ENCODE measurements around the gene GSTT4. TPM values are rescaled to one million over a fixed set of nuclear protein-coding genes. Genes with fewer than 3 reads are reported as not detected.
A peak's percentile ranks its signal among the peaks of the same experiment; 100 is the strongest.

Gene GSTT4
- not detected in 2 replicates for total RNA-seq (ENCODE audit: low replicate concordance)
- long read RNA-seq: 0 reads

DNA sequence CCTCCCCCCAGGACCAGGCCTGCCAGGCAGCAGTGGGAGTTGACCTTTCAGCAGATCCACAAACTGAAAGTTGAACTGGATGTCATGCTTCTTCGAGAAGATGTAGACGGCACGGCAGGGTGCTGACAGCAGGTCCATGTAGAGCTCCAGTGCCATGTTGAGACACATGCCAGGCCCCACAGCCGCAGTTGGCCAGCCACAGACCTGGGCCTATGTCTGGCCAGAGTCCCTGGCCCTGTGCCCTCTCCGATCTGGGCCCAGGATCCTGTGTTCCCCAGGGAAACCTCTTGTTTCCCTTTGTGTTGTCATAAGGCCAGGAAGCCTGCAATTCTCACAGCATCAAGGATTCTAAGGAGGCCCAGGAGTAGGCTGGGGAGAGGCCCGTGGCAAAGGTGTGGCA, at the start of gene GSTT4:
GSTT4 (minus strand) TSS at position 253 of the 400 bp plus-strand sequence; CDS start at position 156, 97 bp downstream.
- no peak within 1 kb of the TSS for H3K27ac Mint-ChIP-seq
- TF ChIP-seq, protein P1, sequence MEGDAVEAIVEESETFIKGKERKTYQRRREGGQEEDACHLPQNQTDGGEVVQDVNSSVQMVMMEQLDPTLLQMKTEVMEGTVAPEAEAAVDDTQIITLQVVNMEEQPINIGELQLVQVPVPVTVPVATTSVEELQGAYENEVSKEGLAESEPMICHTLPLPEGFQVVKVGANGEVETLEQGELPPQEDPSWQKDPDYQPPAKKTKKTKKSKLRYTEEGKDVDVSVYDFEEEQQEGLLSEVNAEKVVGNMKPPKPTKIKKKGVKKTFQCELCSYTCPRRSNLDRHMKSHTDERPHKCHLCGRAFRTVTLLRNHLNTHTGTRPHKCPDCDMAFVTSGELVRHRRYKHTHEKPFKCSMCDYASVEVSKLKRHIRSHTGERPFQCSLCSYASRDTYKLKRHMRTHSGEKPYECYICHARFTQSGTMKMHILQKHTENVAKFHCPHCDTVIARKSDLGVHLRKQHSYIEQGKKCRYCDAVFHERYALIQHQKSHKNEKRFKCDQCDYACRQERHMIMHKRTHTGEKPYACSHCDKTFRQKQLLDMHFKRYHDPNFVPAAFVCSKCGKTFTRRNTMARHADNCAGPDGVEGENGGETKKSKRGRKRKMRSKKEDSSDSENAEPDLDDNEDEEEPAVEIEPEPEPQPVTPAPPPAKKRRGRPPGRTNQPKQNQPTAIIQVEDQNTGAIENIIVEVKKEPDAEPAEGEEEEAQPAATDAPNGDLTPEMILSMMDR (conservative IDR thresholded peaks at IDR 0.05): no peak

DNA sequence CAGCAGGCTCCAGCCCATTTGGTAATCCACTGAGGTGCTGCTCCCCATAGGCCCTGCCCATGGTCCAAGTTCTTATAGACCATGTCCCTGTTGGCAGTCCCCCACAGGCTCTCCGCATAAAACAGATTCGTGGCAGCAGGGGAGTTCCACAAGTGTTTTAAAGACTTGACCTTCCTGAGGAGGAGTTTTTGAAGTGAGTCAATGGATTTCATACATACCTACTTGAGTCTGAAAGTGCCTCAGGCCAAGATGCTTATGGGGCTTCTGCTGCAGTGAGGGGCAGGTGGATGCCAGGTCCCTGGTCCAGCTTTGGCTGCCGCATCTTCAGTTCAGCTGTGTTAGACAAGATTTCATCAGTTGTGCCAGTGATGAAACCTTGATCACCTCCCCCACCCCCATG, 49.1 kb upstream of the GSTT4 start:
- H3K9me3 Mint-ChIP-seq: no peaks in the 10 kb centered on the region
- H3K27ac Mint-ChIP-seq: no peak overlapping the region
- H3K4me1 Mint-ChIP-seq (ENCODE audit: unreplicated experiment): no peaks in the 10 kb centered on the region
- H3K36me3 Mint-ChIP-seq: peaks cover 33% of the 10 kb centered on the region
- H3K4me3 Mint-ChIP-seq: no peak overlapping the region
- no peak for DNase-seq (ENCODE audit: extremely low spot score, unreplicated experiment)
- TF ChIP-seq, protein P1 (conservative IDR thresholded peaks at IDR 0.05): no peak
- H3K27me3 Mint-ChIP-seq: no peaks in the 10 kb centered on the region

More for the DNA sequence above, at the start of gene GSTT4:
- no peaks in the 10 kb centered on the region for H3K36me3 Mint-ChIP-seq
- no peaks in the 10 kb centered on the region for H3K9me3 Mint-ChIP-seq
- no peak within 1 kb of the TSS for H3K4me3 Mint-ChIP-seq
- no peak for DNase-seq (ENCODE audit: extremely low spot score, unreplicated experiment)
- no peaks in the 10 kb centered on the region for H3K27me3 Mint-ChIP-seq
- H3K4me1 Mint-ChIP-seq (ENCODE audit: unreplicated experiment): peaks cover 10% of the 10 kb centered on the region

DNA sequence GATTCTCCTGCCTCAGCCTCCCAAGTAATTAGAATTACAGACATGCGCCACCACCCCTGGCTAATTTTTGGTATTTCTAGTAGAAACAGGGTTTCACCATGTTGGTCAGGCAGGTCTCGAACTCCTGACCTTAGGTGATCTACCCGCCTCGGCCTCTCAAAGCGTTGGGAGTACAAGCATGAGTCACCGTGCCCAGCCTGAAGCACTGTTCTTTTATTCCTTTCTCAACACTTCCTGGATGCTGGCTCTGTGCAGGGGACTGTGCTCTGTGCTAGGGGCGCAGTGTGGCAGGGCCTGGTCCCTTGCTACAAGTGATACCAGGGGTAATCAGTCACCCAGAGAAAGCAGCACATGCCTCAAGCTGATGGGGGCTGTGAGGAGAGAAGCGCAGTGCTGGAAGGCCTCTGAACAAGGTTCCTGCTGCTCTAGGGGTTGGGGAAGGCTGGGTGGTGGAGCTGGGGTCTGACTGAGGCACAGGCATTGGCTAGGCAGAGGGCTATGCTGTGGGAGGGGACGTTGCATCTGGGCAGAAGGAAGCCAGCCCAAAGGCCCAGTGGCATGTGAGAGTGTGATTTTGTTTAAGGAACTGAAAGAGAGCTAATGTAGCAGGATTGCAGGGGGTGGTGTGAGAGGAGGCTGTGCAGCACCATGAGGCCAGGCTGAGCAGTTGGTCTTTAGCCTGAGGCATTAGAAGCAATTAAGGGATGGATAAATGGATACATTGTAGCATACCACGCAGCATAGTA, 48.4 kb upstream of the GSTT4 start:
- Mint-ChIP-seq H3K9me3 (no peaks in the 10 kb centered on the region), H3K4me1 (ENCODE audit: unreplicated experiment) (no peaks in the 10 kb centered on the region), H3K36me3 (peaks cover 32% of the 10 kb centered on the region), H3K4me3 (no peak overlapping the region), H3K27me3 (no peaks in the 10 kb centered on the region), H3K27ac (peak overlapping the region; percentile 14)
- TF ChIP-seq, protein P1 (conservative IDR thresholded peaks at IDR 0.05): no peak
- DNase-seq (ENCODE audit: extremely low spot score, unreplicated experiment): no peak

DNA sequence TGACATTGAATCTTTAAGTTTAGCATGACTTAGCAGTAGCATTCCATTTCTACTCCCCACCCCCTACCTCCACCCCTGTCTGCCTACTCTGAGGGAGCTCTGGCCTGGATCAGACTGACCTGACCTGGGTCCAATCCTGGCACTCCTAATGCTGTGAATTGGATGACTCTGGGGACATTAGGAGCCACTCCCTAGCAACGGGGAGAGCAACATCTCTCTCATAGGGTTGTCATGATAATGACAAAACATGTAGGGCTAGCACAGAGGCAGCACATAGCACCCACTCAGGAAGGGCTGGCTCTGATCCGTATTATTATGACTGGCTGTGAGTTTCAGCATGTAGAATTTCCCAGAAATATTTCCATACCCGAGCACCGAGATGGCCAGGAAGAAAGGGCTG, 46.3 kb upstream of the GSTT4 start:
- DNase-seq (ENCODE audit: extremely low spot score, unreplicated experiment): no peak
- no peaks in the 10 kb centered on the region for H3K9me3 Mint-ChIP-seq
- H3K27me3 Mint-ChIP-seq: no peaks in the 10 kb centered on the region
- H3K4me3 Mint-ChIP-seq: no peak overlapping the region
- peaks cover 32% of the 10 kb centered on the region for H3K36me3 Mint-ChIP-seq
- TF ChIP-seq, protein P1 (conservative IDR thresholded peaks at IDR 0.05): no peak
- no peak overlapping the region for H3K27ac Mint-ChIP-seq
- no peaks in the 10 kb centered on the region for H3K4me1 Mint-ChIP-seq (ENCODE audit: unreplicated experiment)

DNA sequence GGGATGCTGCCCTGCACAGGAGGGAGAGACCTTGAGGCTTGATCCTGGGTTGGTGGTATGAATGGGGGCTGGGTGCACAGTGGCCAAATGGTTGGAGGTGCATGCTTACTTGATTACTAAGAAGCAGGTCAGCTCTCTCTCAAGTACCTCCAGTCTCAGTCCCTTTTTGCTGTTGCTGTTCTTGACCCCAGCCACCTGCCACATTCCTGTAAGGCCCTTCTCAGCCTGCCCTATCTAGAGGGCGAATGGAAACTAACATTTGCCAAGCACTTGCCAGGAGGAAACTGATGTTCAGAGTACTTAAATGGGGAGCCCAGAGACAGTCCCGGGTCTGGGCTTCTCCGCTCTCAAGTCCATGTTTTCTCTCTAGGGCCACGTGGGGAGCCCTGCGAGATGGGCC, 45.8 kb upstream of the GSTT4 start:
- H3K36me3 Mint-ChIP-seq: peaks cover 28% of the 10 kb centered on the region
- no peaks in the 10 kb centered on the region for H3K27me3 Mint-ChIP-seq
- no peak overlapping the region for H3K27ac Mint-ChIP-seq
- H3K4me1 Mint-ChIP-seq (ENCODE audit: unreplicated experiment): no peaks in the 10 kb centered on the region
- H3K9me3 Mint-ChIP-seq: no peaks in the 10 kb centered on the region
- H3K4me3 Mint-ChIP-seq: no peak overlapping the region
- no peak for DNase-seq (ENCODE audit: extremely low spot score, unreplicated experiment)
- TF ChIP-seq, protein P1 (conservative IDR thresholded peaks at IDR 0.05): no peak
